ENCODE data around the gene ASB18. TPM values are rescaled to one million over a fixed set of nuclear protein-coding genes. Genes with fewer than 3 reads are reported as not detected.

The ASB18 gene
- total and polyA plus RNA-seq, 2 of the 4 experiments (the other 2 are of a cell fraction): not detected

- TF ChIP-seq MAZ (IDR thresholded peaks at IDR 0.05; ENCODE audit: borderline replicate concordance, low read depth, low read length) (no peak), CHD1 (IDR thresholded peaks at IDR 0.05; ENCODE audit: low read depth, low read length) (no peak), RAD21 (IDR thresholded peaks at IDR 0.05; ENCODE audit: low read length) (no peak)
Measured at GRCh38 chr2:236163471-236164200, 100.6 kb downstream of the ASB18 start (continued).

- H2AK9ac ChIP-seq (replicated peaks; ENCODE audit: low read depth, low read length, poor library complexity): no peak overlapping the region
- ChIA-PET POLR2A (ENCODE audit: unreplicated experiment) (interaction anchor here (0.6 kb wide), 1 partner anchor 63 kb away, joined by 6 read pairs; no protein-coding TSS in a partner anchor), CTCF (interaction anchor here (1.5 kb wide), 1 partner anchor 369 kb away, joined by 3 read pairs; no protein-coding TSS in a partner anchor)
- H3K4me3 ChIP-seq (ENCODE audit: insufficient read depth, low read depth, low read length): no peak overlapping the region
- no peak overlapping the region for H2BK120ac ChIP-seq (ENCODE audit: low read depth, low read length)
- no TSS peak for BruUV-seq (replicated peaks)
- no peak overlapping the region for H2BK5ac ChIP-seq (ENCODE audit: low read depth, low read length, poor library complexity, severe bottlenecking)
- no peaks in the 10 kb centered on the region for H3K79me1 ChIP-seq (ENCODE audit: low read depth in 1 of 2, low read length in 2 of 2)
- H3K27me3 ChIP-seq (ENCODE audit: control insufficient read depth, insufficient read depth, low read length): peaks cover 98% of the 10 kb centered on the region
- no peak overlapping the region for H2AFZ ChIP-seq (replicated peaks; ENCODE audit: low read length, poor library complexity)
- H4K8ac ChIP-seq (ENCODE audit: low read depth in 2 of 2, low read length in 2 of 2): no peak overlapping the region
- no peak overlapping the region for H3K4ac ChIP-seq (ENCODE audit: low read depth, low read length)
- WGBS, 2 experiments (ENCODE audit: extremely low coverage in 2 of 2, insufficient read length in 1 of 2): 28% methylated on average over 6 of the region's 33 CpGs; no CpG with 5 or more reads in 1 of the 2 experiments
- H2BK20ac ChIP-seq (ENCODE audit: low read depth, low read length): no peak overlapping the region
- no peak overlapping the region for H2AK5ac ChIP-seq (ENCODE audit: low read depth, low read length)
- in situ Hi-C loops (cut with MboI; ENCODE audit: low sequenced_read_pairs) (loop anchor here (25.0 kb wide), 1 partner anchor 551 kb away; no protein-coding TSS in a partner anchor), dilution Hi-C loops (cut with HindIII; ENCODE audit: low sequenced_read_pairs, unreplicated experiment) (no loop called here), intact Hi-C loops (cut with micrococcal nuclease) (no loop called here)
- H3K9me1 ChIP-seq (ENCODE audit: insufficient read depth, low read length): no peaks in the 10 kb centered on the region; the same call in 1 of the 2 replicates
- no peaks in the 10 kb centered on the region for H3K36me3 ChIP-seq (ENCODE audit: control insufficient read depth, insufficient read depth, low read length)
- no peak overlapping the region for H4K5ac ChIP-seq (ENCODE audit: low read depth, low read length)
- ATAC-seq (ENCODE audit: low read depth): no peak
- H4K91ac ChIP-seq (ENCODE audit: insufficient read depth, low read depth, low read length): no peak overlapping the region
- no peak overlapping the region for H3K27ac ChIP-seq (ENCODE audit: insufficient read depth, low read length)
- no peak overlapping the region for H3K4me2 ChIP-seq (ENCODE audit: low read depth, low read length)
- no peak overlapping the region for H3K9ac ChIP-seq (ENCODE audit: low read depth, low read length)
- no peaks in the 10 kb centered on the region; the same call in 1 of the 2 replicates for H4K20me1 ChIP-seq (ENCODE audit: insufficient read depth, low read length)
- peaks cover 8% of the 10 kb centered on the region; the same call in 1 of the 2 replicates for H3K9me3 ChIP-seq (ENCODE audit: control insufficient read depth, insufficient read depth, low read length)
- no peak for DNase-seq
- no peak overlapping the region for H3K14ac ChIP-seq (replicated peaks; ENCODE audit: low read depth, low read length)
- no peak overlapping the region for H3K23ac ChIP-seq (ENCODE audit: low read depth, low read length)
- H3K56ac ChIP-seq (ENCODE audit: extremely low read depth, insufficient read depth, low read length): no peak overlapping the region
- H3K18ac ChIP-seq (ENCODE audit: low read depth, low read length): no peak overlapping the region
- H2BK15ac ChIP-seq (ENCODE audit: low read depth, low read length): no peak overlapping the region
- peaks cover 2% of the 10 kb centered on the region; the same call in 1 of the 2 replicates for H3K4me1 ChIP-seq (ENCODE audit: control insufficient read depth, insufficient read depth, low read length)
- TF ChIP-seq, protein P1, sequence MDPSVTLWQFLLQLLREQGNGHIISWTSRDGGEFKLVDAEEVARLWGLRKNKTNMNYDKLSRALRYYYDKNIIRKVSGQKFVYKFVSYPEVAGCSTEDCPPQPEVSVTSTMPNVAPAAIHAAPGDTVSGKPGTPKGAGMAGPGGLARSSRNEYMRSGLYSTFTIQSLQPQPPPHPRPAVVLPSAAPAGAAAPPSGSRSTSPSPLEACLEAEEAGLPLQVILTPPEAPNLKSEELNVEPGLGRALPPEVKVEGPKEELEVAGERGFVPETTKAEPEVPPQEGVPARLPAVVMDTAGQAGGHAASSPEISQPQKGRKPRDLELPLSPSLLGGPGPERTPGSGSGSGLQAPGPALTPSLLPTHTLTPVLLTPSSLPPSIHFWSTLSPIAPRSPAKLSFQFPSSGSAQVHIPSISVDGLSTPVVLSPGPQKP (IDR thresholded peaks at IDR 0.05; ENCODE audit: borderline replicate concordance, low read depth, low read length): no peak
- TF ChIP-seq BHLHE40 (IDR thresholded peaks at IDR 0.05; ENCODE audit: low read depth, low read length) (no peak), CEBPB (IDR thresholded peaks at IDR 0.05; ENCODE audit: low read depth, low read length) (no peak), SMC3 (IDR thresholded peaks at IDR 0.05; ENCODE audit: low read depth, low read length) (no peak), RAD21 (IDR thresholded peaks at IDR 0.05; ENCODE audit: low read length) (no peak), MXI1 (IDR thresholded peaks at IDR 0.05; ENCODE audit: borderline replicate concordance, low read depth, low read length) (no peak), MAZ (IDR thresholded peaks at IDR 0.05; ENCODE audit: borderline replicate concordance, low read depth, low read length) (no peak), RFX5 (IDR thresholded peaks at IDR 0.05; ENCODE audit: low read depth, low read length) (no peak), CHD1 (IDR thresholded peaks at IDR 0.05; ENCODE audit: low read depth, low read length) (no peak), POLR2A (IDR thresholded peaks at IDR 0.05; ENCODE audit: low read depth, low read length) (no peak), NFE2L2 (IDR thresholded peaks at IDR 0.05; ENCODE audit: low read depth, low read length) (no peak), MAFK (IDR thresholded peaks at IDR 0.05; ENCODE audit: low read depth, low read length) (no peak)
- TF ChIP-seq, protein P2, sequence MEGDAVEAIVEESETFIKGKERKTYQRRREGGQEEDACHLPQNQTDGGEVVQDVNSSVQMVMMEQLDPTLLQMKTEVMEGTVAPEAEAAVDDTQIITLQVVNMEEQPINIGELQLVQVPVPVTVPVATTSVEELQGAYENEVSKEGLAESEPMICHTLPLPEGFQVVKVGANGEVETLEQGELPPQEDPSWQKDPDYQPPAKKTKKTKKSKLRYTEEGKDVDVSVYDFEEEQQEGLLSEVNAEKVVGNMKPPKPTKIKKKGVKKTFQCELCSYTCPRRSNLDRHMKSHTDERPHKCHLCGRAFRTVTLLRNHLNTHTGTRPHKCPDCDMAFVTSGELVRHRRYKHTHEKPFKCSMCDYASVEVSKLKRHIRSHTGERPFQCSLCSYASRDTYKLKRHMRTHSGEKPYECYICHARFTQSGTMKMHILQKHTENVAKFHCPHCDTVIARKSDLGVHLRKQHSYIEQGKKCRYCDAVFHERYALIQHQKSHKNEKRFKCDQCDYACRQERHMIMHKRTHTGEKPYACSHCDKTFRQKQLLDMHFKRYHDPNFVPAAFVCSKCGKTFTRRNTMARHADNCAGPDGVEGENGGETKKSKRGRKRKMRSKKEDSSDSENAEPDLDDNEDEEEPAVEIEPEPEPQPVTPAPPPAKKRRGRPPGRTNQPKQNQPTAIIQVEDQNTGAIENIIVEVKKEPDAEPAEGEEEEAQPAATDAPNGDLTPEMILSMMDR (conservative IDR thresholded peaks at IDR 0.05; ENCODE audit: low read depth, low read length): no peak
Measured at GRCh38 chr2:236162882-236163470, 101.2 kb downstream of the ASB18 start.
